ENCODE measurements around the gene IL7R.
A peak's percentile ranks its signal among the peaks of the same experiment; 100 is the strongest.

The IL7R gene

GRCh38 chr5:35856765-35857351 lies at the start of gene IL7R:
Gene IL7R (plus strand): TSS chr5:35856891. CDS start chr5:35856978, 87 bp downstream.
- DNase-seq: no peak

GRCh38 chr5:35810601-35811000 lies 46.1 kb upstream of the IL7R start:
- no peak for DNase-seq

- DNase-seq: no peak
Measured at GRCh38 chr5:35811108-35811741, 45.5 kb upstream of the IL7R start.

GRCh38 chr5:35813521-35813920 lies 43.2 kb upstream of the IL7R start:
- no peak for DNase-seq

GRCh38 chr5:35815089-35815936 lies 41.4 kb upstream of the IL7R start:
- DNase-seq: no peak

GRCh38 chr5:35816881-35817521 lies 39.7 kb upstream of the IL7R start:
- no peak for DNase-seq

GRCh38 chr5:35819026-35819425 lies 37.7 kb upstream of the IL7R start:
- DNase-seq: no peak

- DNase-seq: no peak
Measured at GRCh38 chr5:35819668-35820067, 37.0 kb upstream of the IL7R start.

- DNase-seq: peak; percentile 59
Measured at GRCh38 chr5:35820735-35821134, 36.0 kb upstream of the IL7R start.

GRCh38 chr5:35821513-35821912 lies 35.2 kb upstream of the IL7R start:
- no peak for DNase-seq

- no peak for DNase-seq
Measured at GRCh38 chr5:35822511-35822910, 34.2 kb upstream of the IL7R start.

GRCh38 chr5:35823347-35824098 lies 33.2 kb upstream of the IL7R start:
- DNase-seq: no peak

GRCh38 chr5:35826056-35826455 lies 30.6 kb upstream of the IL7R start:
- DNase-seq: no peak

- no peak for DNase-seq
Measured at GRCh38 chr5:35826554-35826953, 30.1 kb upstream of the IL7R start.

- DNase-seq: no peak
Measured at GRCh38 chr5:35828082-35828598, 28.6 kb upstream of the IL7R start.

- DNase-seq: no peak
Measured at GRCh38 chr5:35830587-35830986, 26.1 kb upstream of the IL7R start.

GRCh38 chr5:35832762-35833161 lies 23.9 kb upstream of the IL7R start:
- DNase-seq: no peak

GRCh38 chr5:35833224-35833623 lies 23.5 kb upstream of the IL7R start:
- no peak for DNase-seq

GRCh38 chr5:35835796-35836742 lies 20.6 kb upstream of the IL7R start:
- no peak for DNase-seq

- DNase-seq: no peak
Measured at GRCh38 chr5:35838370-35839042, 18.2 kb upstream of the IL7R start.

GRCh38 chr5:35842856-35843255 lies 13.8 kb upstream of the IL7R start:
- DNase-seq: no peak

Data from GDM1 (cell line).